ENCODE measurements around the gene SERHL2.
"Not testable (repeated sequence)": the region's sequence is repeated elsewhere in the genome, so short reads cannot be mapped to it uniquely, and the experiment has no call there.

Gene SERHL2, protein sequence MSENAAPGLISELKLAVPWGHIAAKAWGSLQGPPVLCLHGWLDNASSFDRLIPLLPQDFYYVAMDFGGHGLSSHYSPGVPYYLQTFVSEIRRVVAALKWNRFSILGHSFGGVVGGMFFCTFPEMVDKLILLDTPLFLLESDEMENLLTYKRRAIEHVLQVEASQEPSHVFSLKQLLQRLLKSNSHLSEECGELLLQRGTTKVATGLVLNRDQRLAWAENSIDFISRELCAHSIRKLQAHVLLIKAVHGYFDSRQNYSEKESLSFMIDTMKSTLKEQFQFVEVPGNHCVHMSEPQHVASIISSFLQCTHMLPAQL

DNA sequence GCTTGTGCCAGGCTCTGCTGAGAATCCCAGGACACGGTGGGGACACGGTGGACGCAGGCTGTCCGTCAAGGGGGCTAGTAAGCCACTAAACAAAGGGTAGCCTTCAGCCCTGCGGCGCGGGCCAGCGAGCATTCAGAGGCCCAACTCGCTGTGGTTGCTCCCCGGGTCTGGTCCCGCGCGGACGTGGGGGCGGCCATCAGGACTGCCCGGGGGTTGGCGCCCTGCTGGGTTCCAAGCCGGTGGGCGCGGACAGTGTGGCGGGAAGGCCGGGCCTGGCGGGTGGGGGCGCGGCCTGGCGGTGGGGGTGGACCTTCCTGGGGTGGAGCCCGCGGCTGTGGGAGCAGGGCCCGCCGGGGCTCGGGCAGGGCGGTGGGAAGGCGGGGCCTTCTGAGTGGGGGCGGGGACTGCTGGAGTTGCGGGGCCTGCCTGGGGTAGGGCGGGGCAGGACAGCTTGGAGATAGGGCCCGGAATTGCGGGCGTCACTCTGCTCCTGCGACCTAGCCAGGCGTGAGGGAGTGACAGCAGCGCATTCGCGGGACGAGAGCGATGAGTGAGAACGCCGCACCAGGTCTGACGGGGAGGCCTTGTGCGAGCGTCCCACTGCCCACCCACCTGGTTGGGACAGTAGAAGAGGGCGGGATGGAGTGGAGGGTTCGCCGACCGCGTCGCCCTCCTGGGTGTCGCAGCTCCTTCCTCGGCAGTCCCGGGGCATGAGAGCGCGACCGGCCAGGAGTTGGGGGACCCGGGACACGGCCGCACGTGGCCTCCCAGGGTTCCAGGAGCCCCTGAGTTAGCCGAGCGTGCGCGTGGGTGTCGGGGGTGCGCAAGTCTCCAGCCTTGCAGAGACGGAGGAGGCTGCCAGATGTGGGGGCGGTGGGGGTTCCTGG is at the start of gene SERHL2:
SERHL2 (plus strand) TSS at position 482 of the 887 bp plus-strand sequence; CDS start at position 547, 65 bp downstream.
- peak; percentile 11 for DNase-seq (ENCODE audit: low read depth)
- peak within 1 kb of the TSS; percentile 53 for H3K4me3 ChIP-seq (ENCODE audit: low read length)
- TF ChIP-seq, protein P1, sequence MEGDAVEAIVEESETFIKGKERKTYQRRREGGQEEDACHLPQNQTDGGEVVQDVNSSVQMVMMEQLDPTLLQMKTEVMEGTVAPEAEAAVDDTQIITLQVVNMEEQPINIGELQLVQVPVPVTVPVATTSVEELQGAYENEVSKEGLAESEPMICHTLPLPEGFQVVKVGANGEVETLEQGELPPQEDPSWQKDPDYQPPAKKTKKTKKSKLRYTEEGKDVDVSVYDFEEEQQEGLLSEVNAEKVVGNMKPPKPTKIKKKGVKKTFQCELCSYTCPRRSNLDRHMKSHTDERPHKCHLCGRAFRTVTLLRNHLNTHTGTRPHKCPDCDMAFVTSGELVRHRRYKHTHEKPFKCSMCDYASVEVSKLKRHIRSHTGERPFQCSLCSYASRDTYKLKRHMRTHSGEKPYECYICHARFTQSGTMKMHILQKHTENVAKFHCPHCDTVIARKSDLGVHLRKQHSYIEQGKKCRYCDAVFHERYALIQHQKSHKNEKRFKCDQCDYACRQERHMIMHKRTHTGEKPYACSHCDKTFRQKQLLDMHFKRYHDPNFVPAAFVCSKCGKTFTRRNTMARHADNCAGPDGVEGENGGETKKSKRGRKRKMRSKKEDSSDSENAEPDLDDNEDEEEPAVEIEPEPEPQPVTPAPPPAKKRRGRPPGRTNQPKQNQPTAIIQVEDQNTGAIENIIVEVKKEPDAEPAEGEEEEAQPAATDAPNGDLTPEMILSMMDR (conservative IDR thresholded peaks at IDR 0.05; ENCODE audit: low read depth, low read length), result no peak

DNA sequence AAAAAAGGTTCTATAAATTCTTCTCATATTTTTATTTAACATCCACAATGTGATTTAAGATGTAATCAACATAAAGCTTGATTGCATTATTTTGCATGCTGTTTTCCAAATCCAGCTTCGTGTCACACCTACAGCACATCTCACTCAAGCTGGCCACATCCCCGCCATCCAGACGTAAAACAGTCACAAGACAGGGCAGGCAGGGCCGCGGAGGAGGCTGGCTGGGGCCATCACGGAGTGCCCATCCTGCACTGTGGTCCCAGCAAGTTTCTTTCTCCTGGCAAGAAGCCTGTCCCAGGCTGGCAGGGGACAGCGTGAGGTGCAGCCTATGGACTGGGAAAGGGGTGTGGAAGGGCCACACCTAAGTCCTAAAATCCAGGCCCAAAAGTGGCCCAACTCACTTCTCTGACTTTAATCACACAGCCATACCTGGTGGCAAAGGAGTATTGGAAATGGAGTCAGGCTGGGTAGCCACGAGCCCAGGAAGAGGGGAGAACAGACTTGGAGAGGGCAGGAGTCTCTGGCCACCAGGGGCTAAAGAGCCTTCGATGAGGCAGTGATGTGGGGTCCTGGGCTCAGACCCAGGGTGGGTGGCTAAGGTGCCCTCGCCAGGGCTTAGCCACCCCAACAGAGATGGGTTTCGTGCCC is 45.3 kb upstream of the SERHL2 start:
- H3K4me3 ChIP-seq (ENCODE audit: low read length); DNase-seq (ENCODE audit: low read depth): not testable (repeated sequence)

DNA sequence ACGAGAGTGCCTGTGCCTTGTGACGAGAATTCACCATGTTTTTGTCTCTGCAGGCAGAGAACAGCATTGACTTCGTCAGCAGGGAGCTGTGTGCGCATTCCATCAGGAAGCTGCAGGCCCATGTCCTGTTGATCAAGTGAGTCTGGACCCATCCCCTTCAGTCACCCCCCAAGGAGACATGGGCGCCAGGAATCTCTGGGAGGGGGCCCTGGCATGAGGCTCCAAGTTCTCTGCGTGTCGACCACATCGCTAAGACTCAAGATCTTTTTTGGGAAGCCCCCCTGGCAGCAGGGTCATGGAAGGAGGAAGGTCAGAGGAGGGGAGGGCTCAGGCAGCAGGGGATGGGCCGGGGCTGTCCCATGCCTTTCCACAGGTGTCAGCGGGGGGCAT is 44.8 kb upstream of the SERHL2 start:
- DNase-seq (ENCODE audit: low read depth); H3K4me3 ChIP-seq (ENCODE audit: low read length): not testable (repeated sequence)

DNA sequence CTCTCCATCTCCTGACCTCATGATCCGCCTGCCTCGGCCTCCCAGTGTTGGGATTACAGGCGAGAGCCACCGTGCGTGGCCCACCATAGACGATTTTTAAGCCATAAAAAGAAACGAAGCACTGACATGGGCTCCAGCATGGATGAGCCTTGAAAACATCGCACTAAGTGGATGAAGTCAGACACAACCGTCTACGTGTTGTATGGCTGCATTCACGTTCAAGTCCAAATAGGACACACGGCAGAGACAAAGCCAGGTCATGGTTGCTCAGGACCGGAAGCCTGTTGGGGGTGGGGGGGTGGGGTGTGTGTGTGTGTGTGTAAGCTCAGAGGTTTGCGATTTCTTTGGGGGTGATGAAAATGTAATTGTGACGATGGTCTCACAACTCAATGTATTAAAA is 44.2 kb upstream of the SERHL2 start:
- DNase-seq (ENCODE audit: low read depth), result no peak
- H3K4me3 ChIP-seq (ENCODE audit: low read length), result no peak overlapping the region
- TF ChIP-seq, protein P1 (conservative IDR thresholded peaks at IDR 0.05; ENCODE audit: low read depth, low read length), result no peak

DNA sequence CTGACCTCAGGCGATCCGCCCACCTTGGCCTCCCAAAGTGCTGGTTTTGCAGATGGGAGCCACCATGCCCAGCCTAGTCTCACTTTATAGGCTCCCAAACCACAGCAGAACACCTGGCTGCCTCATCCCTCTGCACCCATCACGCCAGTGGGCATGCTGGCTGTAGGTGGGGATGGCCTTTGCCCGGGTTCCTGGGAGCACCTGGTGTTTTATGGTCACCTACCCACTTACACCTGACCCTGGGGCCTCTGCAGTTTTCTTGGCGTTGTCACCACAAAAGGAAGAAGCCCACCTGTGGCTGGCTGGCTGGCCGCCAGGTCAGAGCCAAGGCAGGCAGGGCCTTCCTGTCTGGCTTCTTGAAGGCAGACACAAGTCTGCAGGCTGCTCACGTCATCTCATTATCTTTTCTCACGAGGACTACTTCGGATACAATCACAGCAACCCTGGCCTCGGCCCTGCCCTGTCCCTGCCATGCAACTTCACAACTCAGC is 42.3 kb upstream of the SERHL2 start:
- TF ChIP-seq, protein P1 (conservative IDR thresholded peaks at IDR 0.05; ENCODE audit: low read depth, low read length), result no peak
- DNase-seq (ENCODE audit: low read depth), result no peak
- no peak overlapping the region for H3K4me3 ChIP-seq (ENCODE audit: low read length)

DNA sequence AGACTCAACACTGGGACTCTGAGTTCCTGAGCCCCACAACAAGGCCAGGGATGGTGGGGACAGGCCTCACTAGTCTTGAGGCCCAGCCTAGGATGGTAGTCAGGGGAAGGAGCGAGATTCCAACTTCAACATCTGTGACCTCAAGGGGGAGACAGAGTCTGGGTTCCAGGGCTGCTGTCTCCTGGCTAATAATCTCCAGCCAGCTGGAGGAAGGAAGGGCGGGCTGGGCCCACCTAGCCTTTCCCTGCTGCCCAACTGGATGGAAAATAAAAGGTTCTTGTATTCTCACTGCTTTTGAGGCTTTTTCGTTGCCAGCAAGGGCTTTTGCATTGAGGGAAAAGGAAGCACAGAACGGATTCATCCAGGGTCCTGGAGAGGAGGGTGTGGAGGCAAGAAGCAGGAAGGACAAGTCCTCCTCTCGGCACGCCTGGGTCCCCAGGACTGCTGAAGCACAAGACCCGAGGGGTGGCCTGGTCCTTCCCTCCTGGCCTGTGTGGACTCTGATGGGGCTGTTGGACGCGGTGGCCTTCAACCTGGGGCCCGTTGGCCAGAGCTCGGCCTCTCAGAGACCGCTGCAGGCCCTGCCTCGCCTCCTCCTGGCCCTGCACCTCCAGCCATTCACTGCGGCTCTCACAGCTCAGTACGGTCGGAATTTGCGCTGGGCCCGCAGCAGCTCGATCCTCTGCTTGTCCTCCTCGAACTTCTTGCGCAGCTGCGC is 41.3 kb upstream of the SERHL2 start:
- not testable (repeated sequence) for DNase-seq (ENCODE audit: low read depth); H3K4me3 ChIP-seq (ENCODE audit: low read length)

DNA sequence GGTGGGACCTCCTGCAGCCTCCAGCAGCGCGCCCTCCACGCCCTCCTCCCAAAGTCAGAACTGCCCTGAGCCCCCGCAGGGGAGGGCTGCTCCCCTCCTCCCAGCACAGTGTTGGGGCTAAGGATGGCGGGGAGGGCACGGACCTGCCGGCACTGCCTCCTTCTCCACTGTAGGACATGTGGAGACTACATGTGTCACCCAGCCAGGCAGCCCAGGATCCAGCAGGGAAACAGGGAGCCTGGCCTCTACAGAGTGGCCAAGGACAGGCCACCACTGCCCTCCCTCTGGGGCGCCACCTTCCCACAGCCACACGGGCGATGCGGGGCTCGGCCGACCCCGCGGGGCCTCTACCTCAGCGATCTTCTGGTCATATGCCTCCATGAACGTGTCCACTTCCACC is 39.4 kb upstream of the SERHL2 start:
- not testable (repeated sequence) for DNase-seq (ENCODE audit: low read depth); H3K4me3 ChIP-seq (ENCODE audit: low read length)

DNA sequence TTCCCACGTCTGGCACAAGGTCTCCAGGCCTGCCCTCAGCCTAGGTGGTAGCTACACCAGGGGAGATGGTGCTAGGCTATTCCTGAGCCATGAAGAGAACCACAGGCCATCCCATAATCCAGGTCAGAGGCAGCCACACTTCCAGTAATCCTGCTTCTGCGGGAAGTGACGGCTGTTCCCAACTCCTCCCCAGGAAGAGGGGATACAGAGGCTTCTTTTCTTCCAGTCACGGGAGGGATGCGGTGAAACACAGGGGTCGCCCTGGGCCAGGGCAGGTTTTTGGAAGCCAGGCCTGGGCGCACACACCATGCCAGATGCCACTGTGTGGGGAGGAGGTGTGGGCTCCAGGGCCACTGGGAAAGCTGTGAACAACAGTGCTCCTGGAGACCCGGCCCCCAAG is 38.5 kb upstream of the SERHL2 start:
- not testable (repeated sequence) for H3K4me3 ChIP-seq (ENCODE audit: low read length); DNase-seq (ENCODE audit: low read depth)

DNA sequence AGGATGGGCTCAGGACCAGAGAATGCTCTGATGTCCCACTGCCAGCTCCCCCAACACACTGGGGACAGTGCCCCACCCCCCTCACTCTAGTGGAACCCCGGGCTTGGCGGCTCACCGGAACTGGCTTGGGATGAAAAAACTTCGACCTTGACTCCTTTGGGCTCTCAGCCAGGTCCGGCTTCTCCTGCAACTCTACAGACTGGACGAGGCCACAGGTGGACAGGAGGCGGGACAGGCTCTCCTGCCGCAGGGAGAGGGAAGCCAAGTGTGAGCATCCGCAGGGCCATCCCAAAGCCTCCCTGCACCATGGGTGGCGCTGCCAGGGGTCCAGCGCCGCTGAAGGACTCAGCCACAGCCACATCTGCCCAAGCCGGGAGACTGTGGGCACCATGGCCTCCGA is 37.9 kb upstream of the SERHL2 start:
- no peak for DNase-seq (ENCODE audit: low read depth)
- TF ChIP-seq, protein P1 (conservative IDR thresholded peaks at IDR 0.05; ENCODE audit: low read depth, low read length), result no peak
- no peak overlapping the region for H3K4me3 ChIP-seq (ENCODE audit: low read length)

DNA sequence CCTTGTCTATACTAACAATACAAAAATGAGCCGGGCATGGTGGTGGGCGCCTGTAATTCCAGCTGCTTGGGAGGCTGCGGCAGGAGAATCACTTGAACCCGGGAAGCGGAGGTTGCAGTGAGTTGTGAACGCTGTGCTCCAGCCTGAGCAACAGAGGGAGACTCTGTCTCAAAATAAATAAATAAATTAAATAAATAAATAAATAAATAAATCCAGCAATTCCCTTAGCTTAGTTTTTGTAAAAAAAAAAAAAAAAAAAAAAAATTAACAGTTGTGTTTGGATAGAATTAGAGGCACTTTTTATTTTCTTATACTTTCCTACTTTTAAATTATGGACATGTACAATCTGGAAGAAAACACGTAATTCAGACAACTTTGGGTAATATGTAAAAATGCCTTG is 36.7 kb upstream of the SERHL2 start:
- not testable (repeated sequence) for DNase-seq (ENCODE audit: low read depth); H3K4me3 ChIP-seq (ENCODE audit: low read length)

DNA sequence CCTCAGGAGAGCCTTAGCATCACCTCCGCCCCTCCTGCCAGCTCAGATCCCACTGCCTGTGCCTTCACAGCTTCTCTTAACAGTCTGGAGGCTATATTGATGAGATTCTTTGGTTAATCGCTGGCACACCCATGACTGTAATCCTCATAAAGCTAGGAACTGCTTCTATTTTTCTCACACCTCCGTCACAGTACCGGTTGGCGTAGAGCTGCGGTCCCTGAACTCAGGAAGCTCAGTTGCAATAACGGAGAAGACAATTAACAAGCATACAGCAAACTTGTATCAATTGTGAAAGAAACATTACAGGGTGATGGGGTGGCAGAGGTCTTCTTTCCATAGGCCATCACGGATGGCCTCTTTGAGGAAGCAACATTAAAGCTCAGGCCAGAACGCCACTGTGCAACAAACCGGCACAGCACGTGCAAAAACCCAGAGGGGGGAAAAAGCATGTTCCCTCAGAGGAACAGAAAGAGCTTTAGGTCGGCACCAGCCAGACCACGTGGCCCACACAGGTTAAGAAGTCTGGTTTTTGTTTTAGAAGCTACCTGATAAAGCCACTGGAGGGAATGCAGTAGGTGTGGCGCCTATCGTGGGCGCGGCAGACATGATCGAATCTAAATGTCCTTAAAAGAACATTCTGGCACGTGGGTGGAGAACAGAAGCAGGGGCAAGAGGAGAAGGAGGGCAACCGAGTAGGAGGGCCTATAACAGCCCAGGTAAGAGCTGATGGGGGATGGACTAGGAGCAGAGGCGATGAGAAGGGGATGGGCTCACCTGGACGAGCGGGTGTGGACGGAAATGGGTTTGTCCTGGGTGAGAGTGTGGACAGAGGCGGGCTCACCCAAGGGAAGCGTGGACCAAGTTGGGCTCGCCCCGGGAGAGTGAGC is 34.9 kb upstream of the SERHL2 start:
- peak overlapping the region; percentile 65 for H3K4me3 ChIP-seq (ENCODE audit: low read length)
- not testable (repeated sequence) for DNase-seq (ENCODE audit: low read depth)

Data from retinal pigment epithelial cell (primary cell).